Measurements from ENCODE around the gene ITGBL1. TPM values are rescaled to one million over a fixed set of nuclear protein-coding genes. Genes with fewer than 3 reads are reported as not detected.

ITGBL1 gene
- total RNA-seq, 2 donors from 2014 or later, result not detected

DNA sequence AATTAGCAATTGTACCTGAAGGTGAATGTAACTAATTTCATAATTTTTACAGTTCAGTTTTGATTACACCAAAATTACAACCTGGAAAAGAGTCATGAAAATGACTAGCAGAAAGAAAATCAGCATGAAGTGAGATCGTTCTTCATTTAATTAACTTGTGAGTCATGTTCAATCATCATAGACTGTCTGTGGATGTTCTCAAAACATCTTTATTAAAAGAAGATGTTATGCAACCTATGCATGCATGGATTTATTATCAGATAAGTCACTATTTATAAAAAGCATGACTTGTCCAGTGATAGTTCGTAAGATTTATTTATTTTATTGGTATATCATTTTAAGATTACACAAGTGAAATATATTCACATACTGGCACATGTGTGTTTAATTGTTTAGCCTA lies 245.9 kb downstream of the ITGBL1 start:
- H3K9ac ChIP-seq (ENCODE audit: extremely low read depth, low read length, poor library complexity, severe bottlenecking), result no peak overlapping the region
- TF ChIP-seq CTCF (conservative IDR thresholded peaks at IDR 0.05), result no peak
- H3K4me1 ChIP-seq (ENCODE audit: control insufficient read depth, insufficient read depth, low read length), result no peaks in the 10 kb centered on the region
- no peaks in the 10 kb centered on the region for H3K27me3 Mint-ChIP-seq (ENCODE audit: insufficient read depth)
- H3K27ac Mint-ChIP-seq, result no peak overlapping the region
- DNase-seq, result no peak
- no peaks in the 10 kb centered on the region for H3K9me3 Mint-ChIP-seq
- H3K36me3 ChIP-seq (ENCODE audit: control insufficient read depth, insufficient read depth, low read length), result no peaks in the 10 kb centered on the region
- peaks cover 3% of the 10 kb centered on the region for H3K4me1 Mint-ChIP-seq
- no peak overlapping the region for H3K4me3 Mint-ChIP-seq
- H3K36me3 Mint-ChIP-seq (ENCODE audit: low read depth), result no peaks in the 10 kb centered on the region
- no peak overlapping the region for H3K4me3 ChIP-seq (ENCODE audit: low read length)
- WGBS, 2 experiments (ENCODE audit: insufficient coverage in 1 of 2, insufficient read length in 1 of 2), result 94% methylated on average over 1 of the region's 2 CpGs; no CpG with 5 or more reads in 1 of the 2 experiments
- no peak overlapping the region for H3K27ac ChIP-seq (ENCODE audit: low read depth, low read length)
- no peaks in the 10 kb centered on the region for H3K9me3 ChIP-seq (ENCODE audit: control insufficient read depth, low read length)
- peaks cover 5% of the 10 kb centered on the region for H3K27me3 ChIP-seq (ENCODE audit: control insufficient read depth, insufficient read depth, low read length, poor library complexity, severe bottlenecking)

DNA sequence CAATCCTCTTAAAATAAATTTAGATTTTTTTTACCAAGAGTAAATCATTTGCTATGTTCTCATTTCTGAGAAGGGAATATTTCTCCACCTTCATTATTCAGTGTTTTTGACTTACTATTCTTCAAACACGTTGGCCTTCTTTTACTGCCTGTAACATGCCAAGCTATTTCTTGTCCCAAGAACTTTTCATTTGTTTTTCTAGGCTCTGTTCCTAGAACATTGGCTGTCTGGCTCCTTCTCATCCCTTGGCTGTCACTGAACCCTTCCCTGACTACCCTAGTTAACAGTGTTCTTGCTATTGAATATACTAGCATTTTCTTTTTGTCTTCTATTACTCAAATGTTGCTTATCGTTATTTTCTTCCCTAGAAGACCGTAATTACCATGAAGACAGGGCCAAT lies 248.1 kb downstream of the ITGBL1 start:
- H3K36me3 ChIP-seq (ENCODE audit: control insufficient read depth, insufficient read depth, low read length), result no peaks in the 10 kb centered on the region
- no peak overlapping the region for H3K4me3 ChIP-seq (ENCODE audit: low read length)
- H3K27me3 ChIP-seq (ENCODE audit: control insufficient read depth, insufficient read depth, low read length, poor library complexity, severe bottlenecking), result peaks cover 3% of the 10 kb centered on the region
- H3K9me3 ChIP-seq (ENCODE audit: control insufficient read depth, low read length), result peaks cover 13% of the 10 kb centered on the region
- WGBS, 2 experiments (ENCODE audit: insufficient coverage in 1 of 2, insufficient read length in 1 of 2), result 80 to 98% methylated on average over 1 to 3 of the region's 3 CpGs
- Mint-ChIP-seq H3K36me3 (ENCODE audit: low read depth) (no peaks in the 10 kb centered on the region), H3K9me3 (peaks cover 2% of the 10 kb centered on the region), H3K4me1 (peaks cover 16% of the 10 kb centered on the region), H3K4me3 (no peak overlapping the region), H3K27me3 (ENCODE audit: insufficient read depth) (no peaks in the 10 kb centered on the region), H3K27ac (no peak overlapping the region)
- no peaks in the 10 kb centered on the region for H3K4me1 ChIP-seq (ENCODE audit: control insufficient read depth, insufficient read depth, low read length)
- no peak overlapping the region for H3K9ac ChIP-seq (ENCODE audit: extremely low read depth, low read length, poor library complexity, severe bottlenecking)
- no peak for TF ChIP-seq CTCF (conservative IDR thresholded peaks at IDR 0.05)
- no peak for DNase-seq
- H3K27ac ChIP-seq (ENCODE audit: low read depth, low read length), result no peak overlapping the region

DNA sequence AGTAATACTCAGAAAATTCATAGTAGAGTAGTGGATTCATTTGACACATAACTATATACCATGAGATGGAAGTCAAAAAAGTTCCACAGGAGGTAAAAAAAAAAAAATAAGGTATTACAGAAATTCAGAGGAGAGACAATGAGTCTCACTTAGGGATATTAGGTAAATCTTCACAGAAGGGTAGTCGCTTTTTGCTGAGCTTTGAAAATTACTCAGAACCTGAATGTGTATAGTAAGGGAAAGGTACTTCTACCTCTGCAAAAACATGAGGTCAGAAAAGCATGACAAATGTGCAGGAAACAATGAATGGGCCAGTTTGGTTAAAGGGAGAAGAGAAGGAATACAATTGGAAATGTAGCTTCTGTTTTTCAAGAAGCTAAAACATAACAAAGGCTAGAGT lies 250.6 kb downstream of the ITGBL1 start:
- H3K4me1 Mint-ChIP-seq, result peaks cover 20% of the 10 kb centered on the region
- Histone ChIP-seq H3K4me3 (ENCODE audit: low read length) (no peak overlapping the region), H3K9ac (ENCODE audit: extremely low read depth, low read length, poor library complexity, severe bottlenecking) (no peak overlapping the region), H3K36me3 (ENCODE audit: control insufficient read depth, insufficient read depth, low read length) (no peaks in the 10 kb centered on the region), H3K4me1 (ENCODE audit: control insufficient read depth, insufficient read depth, low read length) (no peaks in the 10 kb centered on the region), H3K9me3 (ENCODE audit: control insufficient read depth, low read length) (peaks cover 13% of the 10 kb centered on the region), H3K27me3 (ENCODE audit: control insufficient read depth, insufficient read depth, low read length, poor library complexity, severe bottlenecking) (no peaks in the 10 kb centered on the region), H3K27ac (ENCODE audit: low read depth, low read length) (no peak overlapping the region)
- H3K36me3 Mint-ChIP-seq (ENCODE audit: low read depth), result no peaks in the 10 kb centered on the region
- 84 to 100% methylated on average over 1 of the region's 1 CpG for WGBS, 2 experiments (ENCODE audit: insufficient coverage in 1 of 2, insufficient read length in 1 of 2)
- H3K27me3 Mint-ChIP-seq (ENCODE audit: insufficient read depth), result no peaks in the 10 kb centered on the region
- TF ChIP-seq CTCF (conservative IDR thresholded peaks at IDR 0.05), result no peak
- no peak overlapping the region for H3K4me3 Mint-ChIP-seq
- H3K27ac Mint-ChIP-seq, result no peak overlapping the region
- peaks cover 2% of the 10 kb centered on the region for H3K9me3 Mint-ChIP-seq
- DNase-seq, result no peak

Data from endodermal cell (in vitro differentiated cells).